ENCODE measurements around the gene RBBP8NL.

RBBP8NL gene

DNA sequence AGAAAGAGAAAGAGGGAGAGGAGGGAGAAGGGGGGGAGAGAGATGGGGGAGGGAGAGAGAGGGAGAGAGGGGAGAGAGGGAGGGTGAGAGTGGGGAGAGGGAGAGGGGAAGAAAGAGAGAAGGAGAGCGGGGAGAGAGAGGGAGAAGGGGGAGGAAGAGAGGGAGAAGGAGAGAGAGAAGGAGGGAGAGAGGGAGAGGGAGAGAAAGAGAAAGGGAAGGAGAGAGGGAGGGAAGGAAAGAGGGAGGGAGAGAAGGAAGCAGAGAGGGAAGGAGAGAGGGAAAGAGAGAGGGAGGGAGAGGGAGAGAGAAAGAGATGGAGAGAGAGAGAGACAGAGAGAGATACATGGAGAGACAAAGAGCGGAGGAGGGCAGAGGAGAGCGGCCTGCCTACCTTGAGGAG is 24.6 kb upstream of the RBBP8NL start:
- no peak for DNase-seq
- no peak overlapping the region for H2AFZ ChIP-seq (ENCODE audit: low read length)
- no peak overlapping the region for H3K27ac ChIP-seq (ENCODE audit: low read length)
- H3K9me3 ChIP-seq (replicated peaks; ENCODE audit: insufficient read depth, low read length): no peaks in the 10 kb centered on the region
- no peak for TF ChIP-seq EZH2phosphoT487 (IDR thresholded peaks at IDR 0.05; ENCODE audit: low read length)
- H3K9me2 ChIP-seq (replicated peaks; ENCODE audit: insufficient read depth, low read length): no peaks in the 10 kb centered on the region
- H3F3A ChIP-seq (ENCODE audit: insufficient read depth, low read length): no peaks in the 10 kb centered on the region
- H3K4me2 ChIP-seq (ENCODE audit: low read depth, low read length): no peak overlapping the region
- H3K79me2 ChIP-seq (ENCODE audit: low read length): no peaks in the 10 kb centered on the region
- no peaks in the 10 kb centered on the region for H3K4me1 ChIP-seq (ENCODE audit: low read length)
- H3K4me3 ChIP-seq (ENCODE audit: low read length): no peak overlapping the region
- no peaks in the 10 kb centered on the region for H3K36me3 ChIP-seq (replicated peaks; ENCODE audit: insufficient read depth, low read length)
- H4K20me1 ChIP-seq (ENCODE audit: insufficient read depth, low read length): no peaks in the 10 kb centered on the region
- no peak overlapping the region for H3K9ac ChIP-seq (ENCODE audit: low read length)
- H3K27me3 ChIP-seq (replicated peaks; ENCODE audit: insufficient read depth, low read length): peaks cover 97% of the 10 kb centered on the region

- Histone ChIP-seq H3F3A (ENCODE audit: insufficient read depth, low read length) (no peaks in the 10 kb centered on the region), H3K27ac (ENCODE audit: low read length) (no peak overlapping the region), H3K9ac (ENCODE audit: low read length) (no peak overlapping the region), H3K27me3 (replicated peaks; ENCODE audit: insufficient read depth, low read length) (peaks cover 97% of the 10 kb centered on the region), H3K79me2 (ENCODE audit: low read length) (no peaks in the 10 kb centered on the region), H2AFZ (ENCODE audit: low read length) (no peak overlapping the region), H3K4me1 (ENCODE audit: low read length) (no peaks in the 10 kb centered on the region), H3K36me3 (replicated peaks; ENCODE audit: insufficient read depth, low read length) (no peaks in the 10 kb centered on the region), H3K9me3 (replicated peaks; ENCODE audit: insufficient read depth, low read length) (no peaks in the 10 kb centered on the region), H3K4me2 (ENCODE audit: low read depth, low read length) (no peak overlapping the region), H4K20me1 (ENCODE audit: insufficient read depth, low read length) (no peaks in the 10 kb centered on the region), H3K9me2 (replicated peaks; ENCODE audit: insufficient read depth, low read length) (no peaks in the 10 kb centered on the region), H3K4me3 (ENCODE audit: low read length) (no peak overlapping the region)
- TF ChIP-seq EZH2 (optimal IDR thresholded peaks at IDR 0.05; ENCODE audit: low read depth, low read length) (no peak), EZH2phosphoT487 (IDR thresholded peaks at IDR 0.05; ENCODE audit: low read length) (no peak)
- TF ChIP-seq, protein P1, sequence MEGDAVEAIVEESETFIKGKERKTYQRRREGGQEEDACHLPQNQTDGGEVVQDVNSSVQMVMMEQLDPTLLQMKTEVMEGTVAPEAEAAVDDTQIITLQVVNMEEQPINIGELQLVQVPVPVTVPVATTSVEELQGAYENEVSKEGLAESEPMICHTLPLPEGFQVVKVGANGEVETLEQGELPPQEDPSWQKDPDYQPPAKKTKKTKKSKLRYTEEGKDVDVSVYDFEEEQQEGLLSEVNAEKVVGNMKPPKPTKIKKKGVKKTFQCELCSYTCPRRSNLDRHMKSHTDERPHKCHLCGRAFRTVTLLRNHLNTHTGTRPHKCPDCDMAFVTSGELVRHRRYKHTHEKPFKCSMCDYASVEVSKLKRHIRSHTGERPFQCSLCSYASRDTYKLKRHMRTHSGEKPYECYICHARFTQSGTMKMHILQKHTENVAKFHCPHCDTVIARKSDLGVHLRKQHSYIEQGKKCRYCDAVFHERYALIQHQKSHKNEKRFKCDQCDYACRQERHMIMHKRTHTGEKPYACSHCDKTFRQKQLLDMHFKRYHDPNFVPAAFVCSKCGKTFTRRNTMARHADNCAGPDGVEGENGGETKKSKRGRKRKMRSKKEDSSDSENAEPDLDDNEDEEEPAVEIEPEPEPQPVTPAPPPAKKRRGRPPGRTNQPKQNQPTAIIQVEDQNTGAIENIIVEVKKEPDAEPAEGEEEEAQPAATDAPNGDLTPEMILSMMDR (IDR thresholded peaks at IDR 0.05; ENCODE audit: low read length): no peak
- no peak for DNase-seq
Measured at GRCh38 chr20:62451156-62451767, 23.9 kb upstream of the RBBP8NL start.

GRCh38 chr20:62449951-62450691 is 22.8 kb upstream of the RBBP8NL start:
- Histone ChIP-seq H2AFZ (ENCODE audit: low read length) (no peak overlapping the region), H4K20me1 (ENCODE audit: insufficient read depth, low read length) (no peaks in the 10 kb centered on the region), H3F3A (ENCODE audit: insufficient read depth, low read length) (no peaks in the 10 kb centered on the region), H3K9me3 (replicated peaks; ENCODE audit: insufficient read depth, low read length) (no peaks in the 10 kb centered on the region), H3K4me3 (ENCODE audit: low read length) (no peak overlapping the region), H3K27ac (ENCODE audit: low read length) (no peak overlapping the region), H3K27me3 (replicated peaks; ENCODE audit: insufficient read depth, low read length) (peaks cover 93% of the 10 kb centered on the region), H3K9me2 (replicated peaks; ENCODE audit: insufficient read depth, low read length) (no peaks in the 10 kb centered on the region), H3K9ac (ENCODE audit: low read length) (no peak overlapping the region), H3K79me2 (ENCODE audit: low read length) (no peaks in the 10 kb centered on the region), H3K4me2 (ENCODE audit: low read depth, low read length) (no peak overlapping the region), H3K4me1 (ENCODE audit: low read length) (no peaks in the 10 kb centered on the region), H3K36me3 (replicated peaks; ENCODE audit: insufficient read depth, low read length) (no peaks in the 10 kb centered on the region)
- TF ChIP-seq EZH2phosphoT487 (IDR thresholded peaks at IDR 0.05; ENCODE audit: low read length) (no peak), EZH2 (optimal IDR thresholded peaks at IDR 0.05; ENCODE audit: low read depth, low read length) (no peak)
- TF ChIP-seq, protein P1 (IDR thresholded peaks at IDR 0.05; ENCODE audit: low read length): peak; percentile 20
- no peak for DNase-seq

- Histone ChIP-seq H3K4me2 (ENCODE audit: low read depth, low read length) (no peak overlapping the region), H3K4me1 (ENCODE audit: low read length) (no peaks in the 10 kb centered on the region), H3F3A (ENCODE audit: insufficient read depth, low read length) (no peaks in the 10 kb centered on the region), H3K9me2 (replicated peaks; ENCODE audit: insufficient read depth, low read length) (no peaks in the 10 kb centered on the region), H2AFZ (ENCODE audit: low read length) (no peak overlapping the region), H3K79me2 (ENCODE audit: low read length) (no peaks in the 10 kb centered on the region), H3K4me3 (ENCODE audit: low read length) (no peak overlapping the region), H3K9ac (ENCODE audit: low read length) (no peak overlapping the region), H3K36me3 (replicated peaks; ENCODE audit: insufficient read depth, low read length) (no peaks in the 10 kb centered on the region), H3K27me3 (replicated peaks; ENCODE audit: insufficient read depth, low read length) (peaks cover 93% of the 10 kb centered on the region), H3K27ac (ENCODE audit: low read length) (no peak overlapping the region), H3K9me3 (replicated peaks; ENCODE audit: insufficient read depth, low read length) (no peaks in the 10 kb centered on the region), H4K20me1 (ENCODE audit: insufficient read depth, low read length) (no peaks in the 10 kb centered on the region)
- TF ChIP-seq EZH2phosphoT487 (IDR thresholded peaks at IDR 0.05; ENCODE audit: low read length) (no peak), EZH2 (optimal IDR thresholded peaks at IDR 0.05; ENCODE audit: low read depth, low read length) (no peak)
- TF ChIP-seq, protein P1 (IDR thresholded peaks at IDR 0.05; ENCODE audit: low read length): no peak
- DNase-seq: no peak
Measured at GRCh38 chr20:62448788-62449187, 21.4 kb upstream of the RBBP8NL start.
